HG02678 (cell line): ENCODE measurements around the gene RSF1.

ENCODE experiments used
- ATAC-seq: cut with Tn5 transposase; IDR thresholded peaks from one replicate; pipeline ENCODE4 v1.9.1; 2021; ENCODE audit warnings: mild to moderate bottlenecking, moderate library complexity; ENCODE audit not compliant: unreplicated experiment

Gene RSF1

GRCh38 chr11:77695417-77695816 lies 125.1 kb downstream of the RSF1 start:
- ATAC-seq: no peak

- no peak for ATAC-seq
Measured at GRCh38 chr11:77690649-77691048, 129.9 kb downstream of the RSF1 start.

GRCh38 chr11:77687088-77687487 lies 133.4 kb downstream of the RSF1 start:
- ATAC-seq: no peak

- ATAC-seq: no peak
Measured at GRCh38 chr11:77677138-77677537, 143.4 kb downstream of the RSF1 start.

- ATAC-seq: no peak
Measured at GRCh38 chr11:77672264-77672663, 148.3 kb downstream of the RSF1 start.

GRCh38 chr11:77669848-77670511 lies 150.5 kb downstream of the RSF1 start:
- no peak for ATAC-seq

GRCh38 chr11:77668760-77669159 lies 151.8 kb downstream of the RSF1 start:
- no peak for ATAC-seq

- ATAC-seq: no peak
Measured at GRCh38 chr11:77665240-77665965, 155.1 kb downstream of the RSF1 start.

- ATAC-seq: no peak
Measured at GRCh38 chr11:77661670-77662069, 158.9 kb downstream of the RSF1 start.

- no peak for ATAC-seq
Measured at GRCh38 chr11:77660947-77661346, 159.6 kb downstream of the RSF1 start.

- ATAC-seq: no peak
Measured at GRCh38 chr11:77658213-77659013, 162.1 kb downstream of the RSF1 start.

GRCh38 chr11:77656362-77656761 lies 164.2 kb downstream of the RSF1 start:
- ATAC-seq: no peak

- no peak for ATAC-seq
Measured at GRCh38 chr11:77654770-77655434, 165.6 kb downstream of the RSF1 start.

- no peak for ATAC-seq
Measured at GRCh38 chr11:77650123-77650522, 170.4 kb downstream of the RSF1 start.

GRCh38 chr11:77647654-77648305 lies 172.7 kb downstream of the RSF1 start:
- no peak for ATAC-seq

- no peak for ATAC-seq
Measured at GRCh38 chr11:77644887-77645286, 175.6 kb downstream of the RSF1 start.

GRCh38 chr11:77642228-77642627 lies 178.3 kb downstream of the RSF1 start:
- ATAC-seq: no peak

- ATAC-seq: peak; percentile 97
Measured at GRCh38 chr11:77637345-77638165, 183.0 kb downstream of the RSF1 start, which contains the start of gene CLNS1A. CLNS1A (minus strand) TSS chr11:77637794; CDS start chr11:77637714, 80 bp downstream.

GRCh38 chr11:77636731-77637344 lies 183.7 kb downstream of the RSF1 start:
- no peak for ATAC-seq
